Measurements from ENCODE around the gene RUNX1.
A peak's percentile ranks its signal among the peaks of the same experiment; 100 is the strongest.

The RUNX1 gene

GRCh38 chr21:34825101-34825500 lies 224.0 kb downstream of the RUNX1 start:
- DNase-seq (ENCODE audit: low spot score): no peak

- DNase-seq (ENCODE audit: low spot score): no peak
Observed at GRCh38 chr21:34824314-34824713, 224.8 kb downstream of the RUNX1 start.

GRCh38 chr21:34822942-34823341 lies 226.2 kb downstream of the RUNX1 start:
- DNase-seq (ENCODE audit: low spot score): no peak

DNA sequence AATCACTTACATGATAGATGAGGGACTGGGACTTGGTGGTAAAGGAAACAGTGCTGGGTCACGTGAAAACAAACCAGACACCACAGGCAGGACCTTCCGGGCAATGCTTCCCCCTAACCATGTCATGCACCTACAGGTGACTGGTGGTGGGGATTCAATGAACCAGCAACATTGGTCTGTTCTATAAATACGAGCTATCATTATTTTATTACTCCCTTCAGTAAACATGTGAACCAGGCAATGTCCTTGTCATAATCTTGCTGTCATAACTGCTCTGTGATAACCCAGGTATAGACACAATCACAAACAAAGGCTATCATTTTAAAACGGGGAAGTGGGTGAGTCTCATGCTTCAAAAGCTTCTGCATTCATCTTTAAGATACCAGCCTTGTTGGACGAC lies 226.9 kb downstream of the RUNX1 start:
- DNase-seq (ENCODE audit: low spot score): no peak

DNA sequence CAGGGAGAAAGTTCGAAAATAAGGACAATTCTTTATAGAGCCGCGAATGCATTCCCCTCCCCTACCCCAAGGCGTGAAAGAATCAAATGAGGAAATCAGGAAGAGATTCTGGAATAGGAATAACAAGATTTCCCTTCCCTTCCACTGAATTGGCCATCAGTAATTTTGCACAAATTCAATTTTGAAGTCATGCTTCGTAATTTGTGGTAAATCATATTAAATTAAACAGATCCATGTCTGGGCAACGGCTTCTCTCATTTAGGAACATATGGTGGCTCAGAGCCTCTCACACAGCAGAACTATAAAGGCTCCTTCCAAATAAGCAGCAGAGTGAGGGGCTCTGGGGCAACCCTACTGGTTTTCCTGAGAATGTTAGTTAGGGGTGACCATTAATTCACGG lies 227.4 kb downstream of the RUNX1 start:
- DNase-seq (ENCODE audit: low spot score): no peak

DNA sequence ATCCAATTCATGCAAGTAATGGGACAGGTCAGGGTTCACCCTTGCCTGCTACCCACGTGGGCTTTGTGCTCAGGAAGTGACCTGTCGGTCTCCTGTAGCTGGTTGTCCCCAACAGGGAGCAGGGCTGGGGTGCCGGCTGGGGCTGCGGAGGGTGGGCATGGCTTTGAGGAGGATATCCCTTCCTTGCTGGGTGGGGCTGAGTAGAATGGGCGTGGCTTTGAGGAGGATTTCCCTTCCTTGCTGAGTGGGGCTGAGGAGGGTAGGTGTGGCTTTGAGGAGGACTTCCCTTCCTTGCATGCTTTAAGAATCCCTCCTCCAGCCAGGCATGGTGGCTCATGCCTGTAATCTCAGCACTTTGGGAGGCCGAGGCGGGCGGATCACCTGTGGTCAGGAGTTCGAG lies 229.1 kb downstream of the RUNX1 start:
- no peak for DNase-seq (ENCODE audit: low spot score)

GRCh38 chr21:34819357-34819999 lies 229.6 kb downstream of the RUNX1 start:
- no peak for DNase-seq (ENCODE audit: low spot score)

DNA sequence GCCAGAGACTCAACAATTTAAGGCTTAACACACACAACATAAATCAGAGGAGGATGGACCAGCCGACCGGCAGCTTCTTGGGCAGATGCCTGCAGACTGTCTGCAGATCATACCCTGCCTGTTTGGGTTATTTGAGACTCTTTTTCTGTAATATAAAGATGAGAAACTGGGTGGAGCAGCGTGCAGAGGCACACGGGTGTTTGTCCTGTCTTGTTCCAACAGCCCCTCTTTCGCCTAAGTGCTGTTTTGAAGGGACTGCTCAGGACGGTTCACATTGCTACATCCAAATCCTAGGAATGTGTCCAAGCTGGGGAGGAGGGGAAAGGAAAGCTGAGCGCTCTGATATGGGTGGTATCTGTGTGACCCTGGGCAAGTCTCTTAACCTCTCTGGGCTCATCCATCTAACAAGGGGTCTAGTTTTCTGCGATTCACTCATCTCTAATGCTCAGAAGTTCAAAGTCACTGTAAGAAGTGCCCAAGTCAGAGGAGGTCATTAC lies 230.4 kb downstream of the RUNX1 start:
- DNase-seq (ENCODE audit: low spot score): no peak

GRCh38 chr21:34817821-34818661 lies 231.1 kb downstream of the RUNX1 start:
- DNase-seq (ENCODE audit: low spot score): peak; percentile 42

DNA sequence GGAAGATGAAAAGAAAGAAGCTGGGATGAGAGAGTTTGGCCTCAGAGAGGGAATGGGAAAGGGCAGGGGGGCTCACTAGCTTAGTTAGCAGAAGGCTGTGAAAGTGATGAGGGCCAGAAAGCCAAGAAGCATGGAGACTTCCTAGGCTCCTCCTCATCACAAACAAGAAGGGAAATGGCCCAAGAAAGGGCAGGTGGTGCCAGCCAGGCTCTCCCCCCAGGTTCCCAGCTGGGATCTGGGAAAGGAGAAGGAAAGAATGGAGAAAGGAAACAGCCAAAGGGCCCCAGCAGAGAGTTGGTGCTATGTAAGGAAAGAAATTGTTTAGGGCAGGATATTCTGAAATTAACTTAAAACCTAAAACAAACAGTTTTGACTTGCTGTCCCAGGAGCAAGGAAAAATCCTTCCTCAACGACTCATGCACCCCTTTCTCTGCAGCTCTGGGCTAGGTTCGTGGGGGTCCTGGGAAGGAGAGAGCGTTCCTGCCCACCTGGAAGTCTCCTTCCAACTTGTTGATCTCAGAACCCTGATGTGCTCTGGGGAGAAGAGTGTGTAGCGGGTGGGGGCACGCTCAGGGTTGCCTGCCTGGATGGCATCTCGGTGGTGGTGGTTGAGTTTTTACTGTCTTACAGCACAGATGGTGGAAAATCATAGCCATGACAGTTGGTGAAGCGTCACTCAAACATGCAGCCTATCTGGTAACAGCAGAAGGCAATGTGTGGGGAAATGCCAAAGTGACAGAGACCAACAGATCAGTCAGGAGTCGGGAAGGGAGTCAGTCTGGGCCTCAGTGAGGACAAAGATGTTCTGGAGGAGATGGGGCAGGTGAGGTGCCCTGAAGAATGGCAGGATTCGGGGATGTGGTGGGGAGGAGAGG lies 233.0 kb downstream of the RUNX1 start:
- no peak for DNase-seq (ENCODE audit: low spot score)

GRCh38 chr21:34814529-34814951 lies 234.6 kb downstream of the RUNX1 start:
- DNase-seq (ENCODE audit: low spot score): no peak

GRCh38 chr21:34813266-34813894 lies 235.7 kb downstream of the RUNX1 start:
- no peak for DNase-seq (ENCODE audit: low spot score)

GRCh38 chr21:34812504-34813265 lies 236.4 kb downstream of the RUNX1 start:
- no peak for DNase-seq (ENCODE audit: low spot score)

DNA sequence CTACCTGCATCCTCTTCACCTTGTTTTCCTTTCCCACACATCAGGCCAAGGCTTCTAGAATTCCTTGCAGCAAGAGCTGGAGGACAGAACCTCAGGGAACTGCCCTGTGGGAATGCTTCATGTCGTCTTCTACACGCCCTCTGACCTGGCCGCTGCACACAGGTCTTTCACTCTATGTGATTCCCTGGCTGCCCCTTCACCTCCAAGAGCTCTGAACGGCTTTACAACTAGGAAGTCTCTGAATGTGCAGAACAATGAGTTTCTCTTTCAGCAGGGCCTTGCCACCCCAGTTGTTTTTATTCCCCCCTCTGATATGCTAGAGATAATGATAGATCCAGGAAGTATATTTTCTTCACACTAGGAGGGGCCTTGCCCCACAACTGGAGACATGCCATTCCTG lies 237.7 kb downstream of the RUNX1 start:
- no peak for DNase-seq (ENCODE audit: low spot score)

DNA sequence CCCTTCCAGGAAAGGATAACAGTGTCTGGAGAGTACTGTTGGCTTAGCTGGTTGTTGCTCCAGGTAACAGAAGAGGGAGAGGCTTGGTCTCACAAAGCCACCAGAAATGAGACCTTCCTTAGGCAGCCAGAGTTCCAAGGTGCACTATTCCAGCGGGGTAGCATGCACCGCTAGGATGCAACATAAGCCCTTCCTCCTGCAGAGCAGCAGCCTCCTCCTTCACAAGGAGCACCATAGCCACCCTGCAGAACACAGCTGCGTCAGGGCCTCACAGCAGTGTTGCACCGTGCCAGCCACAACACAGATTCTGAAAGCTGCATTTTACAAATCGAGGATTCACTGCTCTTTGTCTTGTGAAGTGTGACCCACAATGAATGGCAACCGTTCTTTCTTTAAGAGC lies 238.3 kb downstream of the RUNX1 start:
- DNase-seq (ENCODE audit: low spot score): no peak

DNA sequence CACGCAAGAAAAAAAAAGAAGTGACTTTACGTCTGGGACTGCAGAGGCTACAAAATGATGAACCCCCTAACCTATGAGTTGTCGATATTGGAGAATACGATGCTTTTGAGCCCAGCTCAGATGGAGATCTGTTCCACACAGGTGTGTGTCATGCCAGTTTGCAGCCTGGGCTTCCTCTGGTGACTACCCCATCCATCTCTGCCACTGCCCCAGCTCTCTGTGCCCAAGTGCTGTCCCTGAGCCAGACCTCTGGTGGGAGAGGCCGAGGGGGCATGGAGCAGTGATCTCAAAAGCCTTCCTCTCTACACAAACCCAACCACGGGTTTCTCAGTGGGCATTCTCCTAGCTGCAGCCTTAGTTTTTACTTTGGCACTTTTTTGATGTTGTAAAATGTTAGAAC lies 239.3 kb downstream of the RUNX1 start:
- no peak for DNase-seq (ENCODE audit: low spot score)

DNA sequence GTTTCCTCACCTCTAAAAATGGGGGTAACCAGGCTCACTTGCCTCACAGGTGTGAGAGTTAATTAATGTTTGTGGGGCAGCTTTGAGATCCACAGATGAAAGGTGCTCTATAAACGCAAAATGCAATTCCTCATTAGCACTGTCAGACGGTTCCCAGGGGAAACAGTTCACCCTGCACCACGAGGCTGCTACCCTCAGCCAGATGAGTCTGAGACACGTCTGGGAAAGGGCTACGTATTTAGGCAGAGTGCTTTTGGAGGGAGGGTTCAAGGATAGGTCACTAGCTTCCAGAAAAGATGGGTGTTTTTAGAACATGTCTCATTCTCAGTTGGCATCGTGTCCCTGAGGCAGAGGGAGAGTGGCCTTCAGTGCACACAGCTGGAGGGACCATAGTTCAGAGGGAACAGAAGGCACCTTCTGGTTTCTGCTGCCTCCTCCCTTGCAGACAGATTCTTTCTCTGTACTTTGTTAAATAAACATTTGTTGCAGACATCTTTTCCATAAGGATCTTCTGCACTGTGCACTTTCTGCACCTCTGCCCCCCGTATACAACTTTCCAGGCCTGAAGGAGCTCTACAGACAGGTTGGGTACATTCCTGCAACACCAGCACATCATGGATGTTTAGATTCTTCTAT lies 240.4 kb downstream of the RUNX1 start:
- no peak for DNase-seq (ENCODE audit: low spot score)

- DNase-seq (ENCODE audit: low spot score): peak; percentile 98
Observed at GRCh38 chr21:34807881-34808568, 241.1 kb downstream of the RUNX1 start.

DNA sequence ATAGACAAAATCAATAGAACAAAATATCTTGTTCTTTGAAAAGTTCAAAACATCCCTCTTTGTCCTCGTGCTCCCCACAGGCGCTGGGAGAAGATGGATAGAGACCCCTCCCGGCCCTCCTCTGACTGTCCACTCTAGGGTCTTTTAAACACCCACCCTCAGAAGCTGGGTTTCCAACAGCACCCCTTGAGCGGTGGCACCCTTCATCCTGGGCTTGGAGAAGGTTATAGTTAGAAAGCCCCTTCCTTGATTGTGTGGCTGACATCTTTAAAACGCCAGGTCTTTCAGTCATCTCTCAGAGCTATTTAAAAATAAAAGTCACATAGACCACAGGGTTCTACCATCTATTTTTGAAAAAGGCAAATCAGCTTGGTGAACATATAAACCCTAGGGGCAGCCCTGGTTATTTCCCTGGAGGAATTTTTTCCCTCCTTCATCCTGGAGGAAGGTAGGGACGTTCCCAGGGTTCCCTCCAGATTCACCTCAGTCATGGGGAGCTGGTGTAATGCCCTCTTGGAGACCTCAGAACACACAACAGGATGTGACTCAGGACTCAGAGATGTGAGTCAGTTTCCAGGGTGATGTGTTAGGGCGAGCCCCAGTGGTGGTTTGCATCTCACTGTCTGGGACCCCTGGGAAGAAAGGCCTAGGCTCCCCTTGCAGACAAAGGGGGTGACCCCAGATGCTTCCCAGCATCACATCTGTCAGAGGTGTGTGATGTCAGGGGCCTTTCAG lies 241.8 kb downstream of the RUNX1 start:
- DNase-seq (ENCODE audit: low spot score): peak; percentile 92
